Measurements from ENCODE around the gene MXD1.

Gene MXD1

DNA sequence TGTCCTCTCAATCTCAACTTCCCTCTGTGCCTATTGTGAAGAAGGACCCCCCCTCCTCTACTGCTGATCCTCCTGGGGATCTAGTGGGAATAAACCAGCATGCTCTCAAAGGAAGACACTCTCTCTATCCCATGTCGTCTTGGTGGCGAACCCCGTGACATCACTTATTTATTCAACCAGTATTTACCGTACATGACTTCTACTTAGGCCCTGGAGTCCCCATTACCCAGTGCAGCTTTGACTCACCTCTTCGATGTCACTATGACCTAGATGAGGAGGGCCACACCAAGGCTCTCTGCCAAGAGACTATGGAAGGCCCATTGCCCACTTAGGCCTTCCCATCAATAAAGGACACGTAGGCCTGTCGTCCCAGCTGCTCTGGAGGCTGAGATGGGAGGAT lies 29.8 kb downstream of the MXD1 start:
- no peak for TF ChIP-seq ZFX (IDR thresholded peaks at IDR 0.05)
- TF ChIP-seq, protein P1, sequence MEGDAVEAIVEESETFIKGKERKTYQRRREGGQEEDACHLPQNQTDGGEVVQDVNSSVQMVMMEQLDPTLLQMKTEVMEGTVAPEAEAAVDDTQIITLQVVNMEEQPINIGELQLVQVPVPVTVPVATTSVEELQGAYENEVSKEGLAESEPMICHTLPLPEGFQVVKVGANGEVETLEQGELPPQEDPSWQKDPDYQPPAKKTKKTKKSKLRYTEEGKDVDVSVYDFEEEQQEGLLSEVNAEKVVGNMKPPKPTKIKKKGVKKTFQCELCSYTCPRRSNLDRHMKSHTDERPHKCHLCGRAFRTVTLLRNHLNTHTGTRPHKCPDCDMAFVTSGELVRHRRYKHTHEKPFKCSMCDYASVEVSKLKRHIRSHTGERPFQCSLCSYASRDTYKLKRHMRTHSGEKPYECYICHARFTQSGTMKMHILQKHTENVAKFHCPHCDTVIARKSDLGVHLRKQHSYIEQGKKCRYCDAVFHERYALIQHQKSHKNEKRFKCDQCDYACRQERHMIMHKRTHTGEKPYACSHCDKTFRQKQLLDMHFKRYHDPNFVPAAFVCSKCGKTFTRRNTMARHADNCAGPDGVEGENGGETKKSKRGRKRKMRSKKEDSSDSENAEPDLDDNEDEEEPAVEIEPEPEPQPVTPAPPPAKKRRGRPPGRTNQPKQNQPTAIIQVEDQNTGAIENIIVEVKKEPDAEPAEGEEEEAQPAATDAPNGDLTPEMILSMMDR (conservative IDR thresholded peaks at IDR 0.05) = no peak
- H3K27ac ChIP-seq = no peak overlapping the region

DNA sequence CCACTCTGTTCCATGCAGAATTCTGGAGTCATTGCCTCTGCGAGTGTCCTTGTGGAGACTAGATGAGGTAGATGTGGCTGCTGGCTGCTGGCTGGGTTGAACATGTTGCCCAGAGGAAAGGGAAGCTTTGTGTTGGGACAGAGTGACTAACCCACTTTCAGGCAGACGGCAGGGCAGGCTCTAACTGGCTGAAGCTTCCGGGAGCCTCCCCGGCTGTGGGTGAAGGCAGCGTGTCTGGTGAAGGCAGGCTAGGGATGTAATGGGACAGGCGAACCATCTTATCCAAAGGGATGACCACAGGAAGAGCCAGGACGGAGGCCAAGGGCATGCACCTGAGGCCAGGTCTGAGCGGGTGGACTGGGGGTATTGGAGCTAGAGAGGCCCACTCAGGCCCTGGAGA lies 30.5 kb downstream of the MXD1 start:
- no peak overlapping the region for H3K27ac ChIP-seq
- TF ChIP-seq ZFX (IDR thresholded peaks at IDR 0.05) = no peak
- TF ChIP-seq, protein P1 (conservative IDR thresholded peaks at IDR 0.05) = no peak

DNA sequence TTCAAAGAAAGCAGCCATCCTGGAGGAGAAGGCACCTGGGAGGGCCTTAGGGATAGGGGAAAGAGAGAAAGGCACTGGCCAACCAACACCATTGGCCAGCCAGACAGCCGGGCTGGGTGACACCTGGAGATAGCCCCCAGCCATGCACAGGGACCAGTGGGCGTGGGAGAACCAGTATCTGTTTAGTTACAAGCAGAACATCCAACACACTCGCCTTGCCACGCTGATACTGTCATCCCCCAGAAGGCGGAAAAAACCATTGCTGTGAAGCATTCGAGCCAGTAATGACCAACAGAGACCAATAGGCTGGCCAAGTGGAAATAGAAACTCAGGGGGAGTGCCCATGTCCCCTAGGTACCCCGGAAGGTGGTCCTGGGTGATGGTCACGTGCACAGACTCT lies 31.0 kb downstream of the MXD1 start:
- TF ChIP-seq, protein P1 (conservative IDR thresholded peaks at IDR 0.05) = no peak
- TF ChIP-seq ZFX (IDR thresholded peaks at IDR 0.05) = no peak
- H3K27ac ChIP-seq = no peak overlapping the region

DNA sequence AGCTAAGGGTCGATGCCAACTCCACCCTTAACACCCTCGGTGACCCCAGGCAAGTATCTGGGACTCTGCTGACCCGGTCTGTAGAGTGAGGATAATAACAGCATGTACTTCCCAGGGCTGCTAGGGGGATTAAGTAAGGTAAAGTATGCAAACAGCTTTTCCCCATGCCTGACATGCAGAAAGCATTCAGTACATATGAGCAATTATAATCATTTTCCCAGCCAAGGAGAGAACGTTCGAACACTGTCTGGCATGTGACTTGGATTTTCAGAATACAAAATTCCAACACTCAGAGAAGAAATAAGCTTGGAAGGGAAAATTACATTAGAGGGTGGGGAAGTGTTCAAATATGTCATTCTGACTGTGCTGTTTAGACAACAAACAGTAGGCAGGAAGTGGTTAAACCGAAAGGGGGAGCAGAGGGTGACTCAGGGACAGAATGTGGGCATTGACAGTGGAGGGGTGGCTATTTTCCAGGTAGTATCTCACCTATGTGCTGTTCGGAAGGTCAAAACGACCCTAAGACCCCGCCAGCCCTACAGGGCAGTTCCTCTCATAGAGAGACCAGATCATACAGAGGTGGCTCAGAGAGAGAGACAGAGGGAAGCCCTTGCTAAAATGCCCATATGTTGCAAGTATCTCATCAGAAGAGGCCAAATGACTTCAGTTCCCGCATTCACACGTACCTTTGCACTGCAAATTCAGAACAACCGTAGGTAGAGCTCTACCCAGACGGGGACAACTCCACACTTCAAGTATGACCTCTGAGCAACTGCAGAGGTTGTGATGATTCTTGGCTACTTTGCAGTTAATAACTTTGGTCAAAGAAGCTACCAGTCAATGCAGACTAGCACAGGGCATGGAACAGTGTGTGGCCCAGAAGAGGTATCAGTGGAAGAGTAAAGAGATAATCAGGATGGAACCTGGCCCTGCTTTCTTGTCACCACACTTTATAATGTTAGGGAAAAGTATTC lies 31.7 kb downstream of the MXD1 start:
- no peak for TF ChIP-seq ZFX (IDR thresholded peaks at IDR 0.05)
- TF ChIP-seq, protein P1 (conservative IDR thresholded peaks at IDR 0.05) = no peak
- H3K27ac ChIP-seq = no peak overlapping the region

DNA sequence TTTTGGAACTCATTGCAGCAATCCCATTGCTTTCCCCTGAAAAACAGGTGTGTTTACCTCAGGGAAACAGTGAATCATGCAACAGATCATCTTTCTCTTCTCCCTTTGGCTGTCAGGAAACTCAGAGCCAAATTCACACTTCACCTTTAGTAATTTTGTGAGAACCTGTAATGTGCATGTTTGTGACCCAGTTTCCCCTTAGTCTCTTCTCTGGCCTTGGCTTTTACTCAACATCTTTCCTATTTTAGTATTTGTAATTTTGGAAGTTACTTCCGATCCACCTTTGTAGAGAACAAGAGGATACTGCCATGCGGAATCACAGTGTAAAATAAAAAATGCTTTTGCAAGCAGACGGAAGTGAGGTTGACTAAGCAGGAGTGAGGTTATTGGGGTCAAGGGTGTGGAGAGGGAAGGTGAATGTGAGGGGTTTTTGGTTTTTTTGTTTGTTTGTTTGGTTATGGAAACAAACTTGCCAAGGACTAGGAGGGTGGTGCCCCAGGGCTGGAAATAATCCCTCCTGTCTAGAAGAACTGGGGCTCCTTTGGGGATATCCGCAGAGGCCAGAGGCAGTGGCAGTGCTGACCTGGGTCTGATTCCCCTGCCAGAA lies 32.5 kb downstream of the MXD1 start:
- TF ChIP-seq, protein P1 (conservative IDR thresholded peaks at IDR 0.05) = no peak
- TF ChIP-seq ZFX (IDR thresholded peaks at IDR 0.05) = no peak

DNA sequence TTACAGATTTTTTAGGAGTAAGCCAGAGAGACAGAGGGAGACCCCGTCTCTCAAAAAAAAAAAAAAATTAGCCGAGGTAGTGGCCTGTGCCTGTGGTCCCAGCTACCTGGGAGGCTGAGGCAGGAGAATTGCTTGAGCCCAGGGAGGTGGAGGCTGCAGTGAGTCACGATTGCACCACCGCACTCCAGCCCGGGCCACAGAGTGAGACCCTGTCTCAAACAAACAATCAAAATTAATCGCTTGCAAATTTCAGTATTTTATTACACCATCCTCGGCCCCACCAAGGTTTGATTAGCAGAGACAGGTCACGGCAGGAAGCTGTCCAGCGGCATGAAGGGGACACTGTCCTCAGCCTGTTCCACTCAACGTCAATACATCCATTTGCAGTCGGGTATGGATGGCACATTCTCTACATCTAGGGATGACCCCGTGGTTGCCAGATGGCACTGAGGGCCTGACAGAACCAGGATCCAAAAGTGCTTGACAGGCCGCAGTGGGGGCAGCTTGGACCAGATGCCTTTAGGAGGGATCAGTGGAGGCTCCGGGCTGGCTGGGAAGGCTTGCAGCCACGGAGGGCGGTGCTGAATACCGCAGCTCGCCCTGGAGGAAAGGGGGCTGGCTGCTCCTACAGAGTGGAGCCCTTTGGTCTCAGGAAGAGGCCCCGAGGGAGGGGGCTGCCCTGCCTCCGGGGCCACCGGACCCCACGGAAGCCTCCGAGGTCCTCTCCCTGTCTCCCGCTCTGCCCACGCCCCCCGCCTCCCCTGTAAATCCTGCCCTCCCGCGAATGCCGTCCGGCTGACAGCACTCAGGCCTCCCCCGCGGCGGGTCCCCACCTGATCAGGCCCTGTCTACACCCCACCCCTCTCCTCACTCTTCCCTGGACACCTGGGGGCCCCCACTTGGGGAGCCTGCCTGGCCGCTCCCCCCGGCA lies 33.4 kb downstream of the MXD1 start:
- TF ChIP-seq, protein P1 (conservative IDR thresholded peaks at IDR 0.05) = no peak
- no peak for TF ChIP-seq ZFX (IDR thresholded peaks at IDR 0.05)
- no peak overlapping the region for H3K27ac ChIP-seq

More for the DNA sequence above, 32.5 kb downstream of the MXD1 start:
- H3K27ac ChIP-seq = no peak overlapping the region
